H54 (cell line): ENCODE measurements around the gene TMCC1.
A peak's percentile ranks its signal among the peaks of the same experiment; 100 is the strongest.

Experiments used
- DNase-seq: peaks from one replicate; pipeline ENCODE4 v3.0.0; 2011; ENCODE audit warnings: low spot score, mixed read lengths; ENCODE audit not compliant: insufficient read length
- FAIRE-seq: peaks from 3 replicates; lab custom pipeline; 2011; peaks lifted over from hg19 to GRCh38; lab: Jason Lieb, UNC
- POLR2A ChIP-seq: IDR thresholded peaks from 2 replicates; pipeline ENCODE4 v1.6.1; 2011; ENCODE audit warnings: low read depth, mild to moderate bottlenecking, low read length

TMCC1 gene

DNA sequence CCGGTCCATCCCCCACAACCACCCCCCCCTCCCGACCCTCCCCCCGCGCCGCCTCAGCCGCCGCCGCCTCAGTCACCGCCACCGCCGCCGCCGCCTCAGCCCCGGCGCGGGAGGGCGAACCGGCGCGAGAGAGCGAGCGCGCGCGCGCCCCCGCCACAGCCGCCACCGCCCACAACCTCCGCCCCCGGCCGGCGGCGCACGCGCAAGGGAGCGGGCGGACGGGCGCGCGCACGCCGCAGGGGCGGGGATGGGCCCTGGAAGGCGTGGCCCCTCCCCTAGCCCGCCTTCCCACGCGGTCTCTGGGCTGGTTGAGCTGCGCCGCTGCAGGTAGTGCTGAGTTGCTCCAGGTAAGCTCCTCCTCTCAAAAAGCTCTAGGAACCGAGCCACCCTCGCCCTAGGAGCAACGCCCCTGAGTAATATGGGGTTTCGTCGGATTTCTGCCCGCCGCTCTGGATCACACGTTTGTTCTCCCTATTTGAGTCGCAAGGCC lies at the start of gene TMCC1:
Gene TMCC1, minus strand, starts transcription at position 131 of the 490 bp plus-strand sequence.
- FAIRE-seq (no peak), DNase-seq (peak; percentile 81)
- TF ChIP-seq POLR2A = peak; percentile 36; the same call in 1 of the 2 replicates

DNA sequence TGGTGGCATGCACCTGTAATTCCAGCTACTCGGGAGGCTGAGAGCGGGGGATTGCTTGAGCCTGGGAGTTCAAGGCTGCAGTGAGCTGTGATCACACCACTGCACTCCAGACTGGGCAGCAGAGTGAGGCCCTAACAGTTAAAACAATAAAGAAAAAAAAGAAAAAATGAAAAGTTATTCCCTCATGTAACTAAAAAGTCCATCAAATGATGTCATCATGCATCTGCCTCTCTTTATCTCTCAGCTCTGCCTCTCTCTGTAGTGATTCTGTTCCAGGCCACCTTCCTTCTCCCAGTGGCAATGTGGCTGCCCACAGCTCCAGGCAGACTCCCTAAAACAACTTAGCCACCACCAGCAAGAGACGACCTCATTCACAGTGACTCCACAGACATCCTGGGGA lies 49.5 kb upstream of the TMCC1 start:
- DNase-seq = no peak
- FAIRE-seq = no peak
- no peak for TF ChIP-seq POLR2A

DNA sequence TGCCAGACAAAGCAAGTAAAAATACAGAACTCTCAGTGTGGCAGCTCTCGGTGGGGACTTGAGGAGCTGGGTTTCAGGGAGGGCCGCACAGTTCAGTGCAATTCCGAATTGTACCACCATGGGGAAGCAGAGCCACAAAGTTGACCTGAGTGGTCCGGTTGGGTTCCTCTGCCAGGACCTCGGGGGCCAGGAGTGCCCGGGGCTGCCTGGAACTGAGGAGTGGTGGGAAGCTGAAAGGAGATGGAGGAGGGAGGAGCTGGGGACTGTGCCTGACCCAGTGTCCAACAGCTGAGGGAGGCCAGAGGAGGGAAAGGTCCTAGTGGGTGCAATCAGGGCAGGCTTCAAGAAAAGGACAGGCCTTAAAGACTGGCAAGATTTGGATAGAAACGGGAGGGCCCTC lies 48.8 kb upstream of the TMCC1 start:
- TF ChIP-seq POLR2A = no peak
- FAIRE-seq = no peak

DNA sequence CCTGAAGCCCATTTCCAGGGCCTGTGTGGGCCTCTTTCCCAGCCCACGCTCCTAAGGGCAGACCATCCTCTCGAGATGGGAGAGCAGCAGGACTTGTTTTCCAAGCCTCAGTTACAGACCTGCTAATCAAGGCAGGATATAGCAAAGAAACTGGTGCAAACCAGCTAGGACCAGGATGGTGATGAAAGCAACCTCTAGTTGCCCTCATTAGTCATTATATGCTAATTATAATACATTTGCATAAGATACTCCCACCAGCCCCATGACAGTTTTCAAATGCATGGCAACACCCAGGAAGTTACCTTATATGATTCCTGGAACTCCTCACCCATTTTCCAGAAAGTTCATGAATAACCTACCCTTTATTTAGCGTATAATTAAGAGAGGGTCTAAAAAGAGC lies 46.6 kb upstream of the TMCC1 start:
- FAIRE-seq = no peak
- TF ChIP-seq POLR2A = no peak
- DNase-seq = no peak

More for the DNA sequence above, 48.8 kb upstream of the TMCC1 start:
- peak; percentile 61 for DNase-seq

DNA sequence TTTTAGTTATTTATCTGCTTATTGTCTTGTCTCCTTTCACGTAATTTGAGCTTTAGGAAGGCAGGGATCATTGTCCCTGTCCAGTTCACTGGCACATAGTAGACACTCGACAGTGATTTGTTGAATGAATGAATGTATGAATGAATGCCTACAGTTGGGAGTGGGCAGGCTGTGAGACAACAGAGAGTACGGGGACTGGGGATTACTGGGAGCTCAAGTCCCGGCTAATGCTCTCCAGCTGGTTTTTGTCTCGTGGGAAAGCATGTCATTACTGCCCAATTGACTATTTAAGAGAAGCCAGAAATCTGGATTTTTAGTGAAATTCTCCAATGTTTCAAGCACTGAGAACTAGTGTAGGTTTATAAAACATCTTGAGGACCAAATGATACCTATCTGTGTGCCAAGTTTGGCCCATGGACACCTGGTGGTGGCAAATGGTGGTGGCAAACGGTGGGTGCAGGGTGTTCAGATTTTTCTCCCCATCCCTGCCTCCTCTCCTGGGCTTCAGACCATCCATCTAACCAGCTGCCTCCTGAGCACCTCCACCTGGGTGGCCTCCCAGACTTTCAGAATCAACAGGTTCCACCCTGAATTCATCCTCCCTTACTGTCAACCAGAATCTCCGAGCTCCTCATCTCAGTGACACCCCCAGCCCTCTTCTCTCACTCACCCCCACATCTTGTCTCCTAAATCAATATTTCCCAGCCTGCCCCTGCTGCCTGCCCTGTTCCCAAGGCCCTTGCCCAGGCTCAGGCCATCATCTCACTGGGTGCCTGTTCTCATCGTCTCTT lies 44.8 kb upstream of the TMCC1 start:
- no peak for TF ChIP-seq POLR2A
- no peak for FAIRE-seq
- DNase-seq = no peak

DNA sequence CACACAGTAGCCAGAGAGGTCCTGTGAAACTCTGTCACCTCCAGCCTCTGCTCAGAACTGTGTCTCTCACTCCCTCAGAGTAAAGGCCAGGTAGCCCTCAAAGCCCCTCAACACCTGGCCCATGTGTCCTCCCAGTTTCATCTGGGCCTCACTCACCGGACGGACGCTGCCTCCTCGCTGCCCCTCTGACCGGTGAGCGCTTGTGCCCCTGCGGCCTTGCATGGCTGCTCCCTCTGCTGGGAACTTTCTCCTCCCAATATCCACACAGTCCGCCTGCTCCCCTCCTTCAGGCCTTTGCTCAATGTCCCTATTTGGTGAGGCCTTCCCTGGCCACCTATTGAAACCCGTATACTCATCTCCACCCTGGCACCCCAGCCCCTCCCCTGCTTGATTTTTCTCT lies 44.2 kb upstream of the TMCC1 start:
- DNase-seq = no peak
- no peak for TF ChIP-seq POLR2A
- FAIRE-seq = no peak

DNA sequence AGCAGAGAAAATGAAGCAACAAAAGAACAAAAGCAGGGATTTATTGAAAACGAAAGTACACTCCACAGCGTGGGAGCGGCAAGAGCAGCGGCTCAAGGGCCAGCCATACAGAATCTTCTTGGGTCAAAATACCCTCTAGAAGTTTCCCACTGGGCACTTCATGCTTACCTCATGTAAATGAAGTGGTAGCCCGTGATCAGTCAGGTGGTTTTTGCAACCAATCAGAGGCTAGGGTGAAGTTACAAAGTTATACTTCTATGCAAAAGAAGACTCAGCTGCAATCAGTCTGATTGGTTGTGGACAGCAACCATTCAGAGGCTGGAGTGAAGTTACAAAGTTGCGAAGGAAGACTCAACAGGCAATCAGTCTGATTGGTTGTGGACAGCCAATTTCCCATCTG lies 43.2 kb upstream of the TMCC1 start:
- no peak for TF ChIP-seq POLR2A
- no peak for DNase-seq
- FAIRE-seq = no peak

DNA sequence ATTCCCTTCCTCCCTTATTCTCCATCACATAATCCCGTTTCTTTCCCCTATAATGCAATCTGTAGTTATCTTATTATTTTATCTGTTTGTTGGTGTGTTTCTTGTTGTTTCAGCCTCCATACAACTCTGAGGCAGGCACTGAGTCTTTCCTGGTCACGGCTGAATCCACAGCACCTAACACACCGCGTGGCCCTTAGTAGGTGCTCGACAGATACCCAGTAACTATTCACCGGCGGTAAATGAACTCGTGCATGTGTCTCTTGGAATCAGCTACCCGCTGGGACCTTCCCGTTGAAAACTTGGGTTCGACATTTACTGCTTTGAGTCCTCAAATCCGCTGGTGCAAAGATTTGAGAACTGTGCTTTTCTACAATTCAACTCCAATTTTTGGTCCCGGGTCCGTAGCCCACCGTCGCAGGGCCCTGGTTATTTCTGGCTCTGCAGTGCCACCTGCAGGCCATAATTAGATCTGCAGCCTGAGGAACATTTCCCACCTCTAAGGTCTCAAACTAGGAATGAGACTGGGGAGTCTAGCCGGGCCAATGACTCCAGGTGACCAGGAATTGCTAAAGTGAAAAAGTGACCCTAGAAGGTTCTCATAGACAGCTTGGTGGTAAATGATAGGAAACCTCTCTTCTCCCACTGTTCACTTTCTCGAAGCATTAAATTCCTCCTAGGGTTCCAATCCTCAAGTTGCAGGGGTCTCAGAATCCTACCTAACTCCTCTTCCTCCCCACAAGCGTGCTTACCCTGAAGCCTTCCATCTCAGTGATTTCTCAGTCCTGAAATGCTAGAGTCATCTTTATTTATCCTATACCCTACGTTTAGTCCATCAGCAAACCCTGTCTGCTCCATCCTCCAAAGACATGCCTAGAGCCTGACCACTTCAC lies 41.0 kb upstream of the TMCC1 start:
- FAIRE-seq = no peak
- peak; percentile 21 for DNase-seq
- no peak for TF ChIP-seq POLR2A

DNA sequence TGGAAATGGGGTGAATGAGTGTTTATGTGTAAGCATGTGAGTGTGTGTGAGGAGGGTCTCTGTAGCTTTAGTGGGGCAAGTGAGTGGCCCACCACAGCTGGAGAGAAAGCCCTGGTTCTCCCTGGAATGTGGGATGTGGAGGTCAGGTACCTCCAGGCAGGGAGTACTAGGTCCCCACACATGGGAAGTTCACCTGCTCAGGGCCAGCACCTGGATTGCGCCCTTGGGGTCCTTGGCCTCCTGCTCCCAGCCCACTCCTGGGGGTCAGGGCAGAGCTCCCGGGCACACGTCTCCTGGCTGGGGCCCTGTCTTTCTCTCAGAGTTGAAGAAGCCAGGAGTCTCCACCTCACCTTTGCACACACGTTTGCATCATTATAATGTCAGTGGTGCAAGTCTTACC lies 40.0 kb upstream of the TMCC1 start:
- no peak for DNase-seq
- TF ChIP-seq POLR2A = no peak
- no peak for FAIRE-seq

DNA sequence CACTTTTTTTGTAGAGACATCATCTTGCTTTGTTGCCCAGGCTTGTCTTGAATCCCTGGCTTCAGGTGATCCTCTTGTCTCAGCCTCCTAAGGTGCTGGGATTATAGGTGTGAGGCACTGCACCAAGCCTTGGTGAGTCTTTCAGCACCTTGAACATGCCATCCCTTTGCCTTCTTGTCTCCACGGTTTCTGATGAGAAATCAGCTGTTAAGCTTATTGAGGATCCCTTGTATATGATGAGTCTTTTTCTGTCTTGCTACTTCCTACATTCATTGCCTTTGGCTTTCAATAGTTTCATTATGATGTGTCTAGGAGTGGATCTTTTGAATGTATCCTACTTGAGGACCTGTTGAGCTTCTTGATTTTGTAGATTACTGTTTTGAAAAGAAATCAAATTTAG lies 35.9 kb upstream of the TMCC1 start:
- DNase-seq (no peak), FAIRE-seq (no peak)
- no peak for TF ChIP-seq POLR2A

DNA sequence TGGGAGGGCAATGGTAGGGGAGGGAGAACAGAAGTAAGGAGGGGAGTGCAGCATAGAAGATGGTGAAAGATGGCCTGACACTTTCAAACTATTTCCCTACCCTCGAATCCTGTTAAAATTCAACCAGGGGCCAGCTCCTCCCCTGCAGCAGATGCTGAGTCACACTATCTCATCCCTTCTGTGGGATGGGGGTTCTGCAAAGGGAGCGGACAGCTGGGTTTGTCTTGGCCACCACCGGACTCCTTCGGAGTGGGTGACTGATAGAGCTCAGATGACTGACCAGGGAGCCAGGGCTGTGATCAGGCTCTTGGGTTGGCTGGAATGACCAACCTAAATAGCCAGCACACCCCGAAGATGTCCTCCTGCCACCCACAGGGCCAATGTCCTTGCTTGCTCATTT lies 33.6 kb upstream of the TMCC1 start:
- DNase-seq (no peak), FAIRE-seq (no peak)
- TF ChIP-seq POLR2A = no peak

DNA sequence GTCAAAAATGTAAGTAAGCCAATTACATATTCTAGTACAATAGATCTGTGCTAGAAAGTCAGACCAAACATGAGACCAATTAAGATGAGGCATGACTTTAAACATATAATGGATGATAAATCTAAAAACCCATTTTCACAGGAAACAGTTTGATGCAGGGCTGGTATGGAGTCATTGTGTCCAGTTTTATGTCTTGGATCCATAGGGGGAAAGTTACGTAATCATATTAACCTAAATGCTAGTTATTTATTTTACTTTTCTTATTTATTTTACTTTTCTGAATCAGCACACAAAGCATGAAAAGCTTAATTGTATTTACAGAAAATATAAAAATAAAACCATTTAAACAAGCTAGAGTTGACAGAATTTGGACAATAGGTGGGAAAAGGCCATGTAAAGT lies 26.3 kb upstream of the TMCC1 start:
- no peak for FAIRE-seq
- TF ChIP-seq POLR2A = no peak

DNA sequence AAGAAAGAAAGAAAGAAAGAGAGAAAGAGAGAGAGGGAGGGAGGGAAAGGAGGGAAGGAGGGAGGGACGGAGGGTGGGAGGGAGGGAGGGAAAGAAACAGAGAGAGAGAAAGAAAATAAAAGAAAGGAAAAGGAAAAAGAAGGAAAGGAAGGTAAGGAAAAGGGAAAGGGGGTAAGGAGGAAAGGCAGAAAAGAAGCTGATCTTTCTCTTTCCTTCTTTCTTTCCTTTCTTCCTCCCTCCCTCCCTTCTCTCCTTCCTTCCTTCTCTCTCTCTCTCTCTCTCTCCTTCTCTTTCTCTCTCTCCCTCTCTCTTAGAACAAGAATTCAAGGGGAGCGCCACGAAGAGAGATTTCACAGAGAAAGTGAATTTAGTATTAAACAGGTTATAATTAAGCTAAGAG lies 25.8 kb upstream of the TMCC1 start:
- DNase-seq (no peak), FAIRE-seq (no peak)
- TF ChIP-seq POLR2A = no peak

More for the DNA sequence above, 26.3 kb upstream of the TMCC1 start:
- no peak for DNase-seq

DNA sequence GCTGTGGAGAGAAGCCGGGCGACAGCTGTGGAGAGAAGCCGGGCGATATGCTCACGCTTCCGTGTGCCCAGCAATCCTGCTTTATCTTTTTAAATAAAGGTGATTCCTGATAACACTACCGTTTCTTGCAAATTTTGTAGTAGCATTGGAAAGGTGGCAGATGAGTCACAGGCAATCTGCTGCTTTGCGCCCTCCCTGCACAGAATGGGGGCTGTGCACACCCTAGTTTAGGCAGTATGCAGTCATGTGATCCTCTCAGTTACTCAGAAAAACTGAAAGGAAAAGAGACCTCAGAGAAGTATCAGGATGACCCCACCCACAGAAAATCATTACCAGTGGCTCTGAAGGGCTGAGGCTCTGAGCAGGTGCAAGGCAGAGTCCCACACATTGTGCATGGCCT lies 24.9 kb upstream of the TMCC1 start:
- no peak for TF ChIP-seq POLR2A
- FAIRE-seq (no peak), DNase-seq (no peak)
